HL-60 (cell line): Measurements from ENCODE around the gene USB1.

ENCODE experiments used
- GABPA ChIP-seq: IDR thresholded peaks from 2 replicates; pipeline ENCODE4 v1.6.1; 2012; ENCODE audit warnings: low read depth
- POLR2AphosphoS5 ChIP-seq: IDR thresholded peaks from 2 replicates; pipeline ENCODE4 v1.6.1; 2012; ENCODE audit warnings: low read depth
- SPI1 ChIP-seq: IDR thresholded peaks from 2 replicates; pipeline ENCODE4 v1.6.1; 2012; ENCODE audit warnings: low read depth, mild to moderate bottlenecking, borderline replicate concordance
- TF ChIP-seq, protein P1 (sequence below): IDR thresholded peaks from one replicate; pipeline ENCODE4 v1.5.1; 2011; ENCODE audit warnings: low read length, control low read depth, inconsistent platforms; ENCODE audit not compliant: insufficient read depth
- TF ChIP-seq, protein P2 (sequence below): IDR thresholded peaks from 2 replicates; pipeline ENCODE4 v1.6.1; 2012; ENCODE audit warnings: low read depth; ENCODE audit not compliant: insufficient replicate concordance

DNA sequence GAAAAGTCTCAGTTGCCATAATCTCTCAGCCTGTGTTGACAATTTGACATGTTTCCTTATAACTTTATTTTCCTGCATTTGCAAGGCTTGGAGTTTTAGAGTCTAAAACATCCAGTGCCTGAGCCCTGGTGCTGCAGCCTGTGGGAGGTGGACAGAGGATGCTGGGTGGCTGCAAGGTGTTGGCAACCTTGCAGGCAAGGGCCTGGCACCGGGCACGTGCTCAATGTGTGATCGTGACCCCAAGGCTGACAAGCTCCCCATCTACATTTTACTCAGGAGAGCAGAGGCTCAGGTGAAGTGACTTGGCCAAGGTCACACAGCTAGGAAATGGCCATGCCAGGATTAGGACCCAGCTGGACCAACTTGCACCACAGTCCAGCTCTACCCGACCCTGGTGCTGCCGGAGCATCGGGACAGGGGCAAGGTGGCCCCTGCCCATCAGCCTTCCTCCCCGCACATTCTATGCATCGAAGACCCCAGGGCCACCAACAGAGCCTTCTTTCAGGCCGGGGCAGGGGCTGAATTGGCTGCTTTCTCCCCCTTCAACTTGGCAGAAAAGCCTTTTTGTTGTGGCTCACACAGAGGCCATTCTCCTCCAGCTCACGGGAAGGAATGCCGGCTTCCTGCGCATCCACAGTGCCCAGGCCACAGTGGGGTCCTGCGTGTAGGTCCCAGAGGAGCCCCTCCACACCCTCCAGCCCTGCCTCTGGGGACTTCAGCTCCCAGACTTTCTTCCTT lies 47.5 kb downstream of the USB1 start:
- TF ChIP-seq, protein P1, sequence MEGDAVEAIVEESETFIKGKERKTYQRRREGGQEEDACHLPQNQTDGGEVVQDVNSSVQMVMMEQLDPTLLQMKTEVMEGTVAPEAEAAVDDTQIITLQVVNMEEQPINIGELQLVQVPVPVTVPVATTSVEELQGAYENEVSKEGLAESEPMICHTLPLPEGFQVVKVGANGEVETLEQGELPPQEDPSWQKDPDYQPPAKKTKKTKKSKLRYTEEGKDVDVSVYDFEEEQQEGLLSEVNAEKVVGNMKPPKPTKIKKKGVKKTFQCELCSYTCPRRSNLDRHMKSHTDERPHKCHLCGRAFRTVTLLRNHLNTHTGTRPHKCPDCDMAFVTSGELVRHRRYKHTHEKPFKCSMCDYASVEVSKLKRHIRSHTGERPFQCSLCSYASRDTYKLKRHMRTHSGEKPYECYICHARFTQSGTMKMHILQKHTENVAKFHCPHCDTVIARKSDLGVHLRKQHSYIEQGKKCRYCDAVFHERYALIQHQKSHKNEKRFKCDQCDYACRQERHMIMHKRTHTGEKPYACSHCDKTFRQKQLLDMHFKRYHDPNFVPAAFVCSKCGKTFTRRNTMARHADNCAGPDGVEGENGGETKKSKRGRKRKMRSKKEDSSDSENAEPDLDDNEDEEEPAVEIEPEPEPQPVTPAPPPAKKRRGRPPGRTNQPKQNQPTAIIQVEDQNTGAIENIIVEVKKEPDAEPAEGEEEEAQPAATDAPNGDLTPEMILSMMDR: no peak
- TF ChIP-seq GABPA (no peak), POLR2AphosphoS5 (no peak), SPI1 (no peak)
- TF ChIP-seq, protein P2, sequence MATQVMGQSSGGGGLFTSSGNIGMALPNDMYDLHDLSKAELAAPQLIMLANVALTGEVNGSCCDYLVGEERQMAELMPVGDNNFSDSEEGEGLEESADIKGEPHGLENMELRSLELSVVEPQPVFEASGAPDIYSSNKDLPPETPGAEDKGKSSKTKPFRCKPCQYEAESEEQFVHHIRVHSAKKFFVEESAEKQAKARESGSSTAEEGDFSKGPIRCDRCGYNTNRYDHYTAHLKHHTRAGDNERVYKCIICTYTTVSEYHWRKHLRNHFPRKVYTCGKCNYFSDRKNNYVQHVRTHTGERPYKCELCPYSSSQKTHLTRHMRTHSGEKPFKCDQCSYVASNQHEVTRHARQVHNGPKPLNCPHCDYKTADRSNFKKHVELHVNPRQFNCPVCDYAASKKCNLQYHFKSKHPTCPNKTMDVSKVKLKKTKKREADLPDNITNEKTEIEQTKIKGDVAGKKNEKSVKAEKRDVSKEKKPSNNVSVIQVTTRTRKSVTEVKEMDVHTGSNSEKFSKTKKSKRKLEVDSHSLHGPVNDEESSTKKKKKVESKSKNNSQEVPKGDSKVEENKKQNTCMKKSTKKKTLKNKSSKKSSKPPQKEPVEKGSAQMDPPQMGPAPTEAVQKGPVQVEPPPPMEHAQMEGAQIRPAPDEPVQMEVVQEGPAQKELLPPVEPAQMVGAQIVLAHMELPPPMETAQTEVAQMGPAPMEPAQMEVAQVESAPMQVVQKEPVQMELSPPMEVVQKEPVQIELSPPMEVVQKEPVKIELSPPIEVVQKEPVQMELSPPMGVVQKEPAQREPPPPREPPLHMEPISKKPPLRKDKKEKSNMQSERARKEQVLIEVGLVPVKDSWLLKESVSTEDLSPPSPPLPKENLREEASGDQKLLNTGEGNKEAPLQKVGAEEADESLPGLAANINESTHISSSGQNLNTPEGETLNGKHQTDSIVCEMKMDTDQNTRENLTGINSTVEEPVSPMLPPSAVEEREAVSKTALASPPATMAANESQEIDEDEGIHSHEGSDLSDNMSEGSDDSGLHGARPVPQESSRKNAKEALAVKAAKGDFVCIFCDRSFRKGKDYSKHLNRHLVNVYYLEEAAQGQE: no peak
